ENCODE measurements around the gene CREB3L2.
"Not testable (repeated sequence)": the region's sequence is repeated elsewhere in the genome, so short reads cannot be mapped to it uniquely, and the experiment has no call there.

Gene CREB3L2, protein sequence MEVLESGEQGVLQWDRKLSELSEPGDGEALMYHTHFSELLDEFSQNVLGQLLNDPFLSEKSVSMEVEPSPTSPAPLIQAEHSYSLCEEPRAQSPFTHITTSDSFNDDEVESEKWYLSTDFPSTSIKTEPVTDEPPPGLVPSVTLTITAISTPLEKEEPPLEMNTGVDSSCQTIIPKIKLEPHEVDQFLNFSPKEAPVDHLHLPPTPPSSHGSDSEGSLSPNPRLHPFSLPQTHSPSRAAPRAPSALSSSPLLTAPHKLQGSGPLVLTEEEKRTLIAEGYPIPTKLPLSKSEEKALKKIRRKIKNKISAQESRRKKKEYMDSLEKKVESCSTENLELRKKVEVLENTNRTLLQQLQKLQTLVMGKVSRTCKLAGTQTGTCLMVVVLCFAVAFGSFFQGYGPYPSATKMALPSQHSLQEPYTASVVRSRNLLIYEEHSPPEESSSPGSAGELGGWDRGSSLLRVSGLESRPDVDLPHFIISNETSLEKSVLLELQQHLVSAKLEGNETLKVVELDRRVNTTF

DNA sequence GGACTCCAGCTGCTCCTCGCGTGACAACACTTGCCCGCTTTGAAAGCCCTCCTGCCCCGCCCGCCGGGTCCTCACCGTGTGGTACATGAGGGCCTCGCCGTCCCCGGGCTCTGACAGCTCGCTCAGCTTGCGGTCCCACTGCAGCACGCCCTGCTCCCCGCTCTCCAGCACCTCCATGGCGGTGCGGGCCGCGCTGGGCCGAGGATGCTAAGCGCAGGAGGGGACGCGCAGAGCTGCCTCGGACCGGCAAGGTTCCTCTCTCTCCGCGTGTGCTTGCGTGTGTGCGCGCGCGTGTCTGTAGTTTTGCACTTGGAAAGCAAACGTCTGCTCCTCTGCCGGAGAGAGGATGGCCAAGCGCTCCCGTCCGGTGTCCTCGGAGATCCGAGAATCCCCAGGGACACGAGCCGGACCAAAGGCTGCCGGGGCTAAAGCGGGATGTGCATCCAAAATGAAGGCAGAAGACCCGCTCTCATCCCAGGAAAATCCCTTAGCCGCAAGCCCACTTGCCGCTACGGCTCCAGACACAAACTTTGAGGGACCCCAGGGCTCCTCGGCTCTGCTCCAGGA is at the start of gene CREB3L2:
TSS of gene CREB3L2 (minus strand) at position 558 of the 567 bp plus-strand sequence. CDS start at position 177, 381 bp downstream.
- DNase-seq: peak in 1 of 2 experiments; percentile 48

DNA sequence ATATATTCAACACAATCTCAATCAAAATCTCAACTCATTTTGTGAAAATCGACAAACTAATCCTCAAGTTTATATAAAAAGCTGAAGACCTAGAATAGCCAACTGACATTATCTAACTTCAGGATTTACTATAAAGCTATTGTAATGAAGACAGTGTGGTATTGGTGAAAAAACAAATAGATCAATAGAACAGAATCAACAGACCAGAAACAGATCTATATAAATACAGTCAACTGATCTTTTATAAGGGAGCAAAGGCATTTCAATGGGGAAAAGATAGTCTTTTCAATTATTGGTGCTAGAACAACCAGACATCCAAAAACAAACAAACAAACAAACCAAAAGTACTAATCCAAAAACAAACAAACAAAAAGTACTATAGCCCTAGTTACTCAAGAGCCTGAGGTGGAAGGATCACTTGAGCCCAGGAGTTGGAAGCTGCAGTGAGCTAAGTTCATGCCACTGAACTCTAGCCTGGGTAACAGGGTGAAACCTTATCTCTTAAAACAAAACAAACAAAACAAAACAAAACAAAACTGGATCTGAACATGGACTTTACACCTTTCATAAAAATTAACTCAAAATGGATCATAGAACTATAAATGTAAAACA is 47.7 kb upstream of the CREB3L2 start:
- no peak for DNase-seq

DNA sequence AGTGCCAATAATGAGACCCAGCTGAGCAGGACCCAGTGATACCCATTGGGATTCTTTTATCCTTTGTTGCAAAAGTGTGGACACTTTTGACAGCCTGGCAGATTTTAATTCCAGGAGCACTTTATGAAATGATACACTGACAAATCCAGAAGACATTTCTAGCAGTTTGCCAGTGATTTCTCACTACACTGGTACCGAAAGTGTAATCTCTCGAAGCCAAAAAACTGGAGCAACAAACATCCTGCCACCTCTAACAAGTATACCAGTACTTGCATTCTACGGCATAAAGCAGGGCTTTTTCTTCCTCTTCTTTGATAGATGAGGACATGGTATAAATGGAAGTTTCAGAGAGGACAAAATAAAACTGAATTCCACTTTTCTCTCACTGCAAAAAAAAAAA is 46.0 kb upstream of the CREB3L2 start:
- no peak for DNase-seq

DNA sequence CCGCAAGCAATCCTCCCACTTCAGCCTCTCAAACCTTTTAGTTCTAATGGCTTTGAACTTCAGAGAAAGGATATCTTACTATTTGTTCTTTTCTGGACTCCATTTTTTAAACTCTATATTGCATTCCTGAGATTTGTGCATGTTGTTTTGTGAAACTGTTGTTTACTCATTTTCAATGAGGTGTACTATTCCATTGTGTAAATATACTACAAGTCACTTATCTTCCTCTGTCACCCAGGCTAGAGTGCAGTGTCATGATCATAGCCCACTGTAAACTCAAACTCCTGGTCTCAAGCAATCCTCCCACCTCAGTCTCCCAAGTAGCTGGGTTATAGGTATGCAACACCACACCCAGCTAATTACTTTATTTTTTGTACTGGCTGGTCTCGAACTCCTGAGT is 43.0 kb upstream of the CREB3L2 start:
- DNase-seq: no peak

DNA sequence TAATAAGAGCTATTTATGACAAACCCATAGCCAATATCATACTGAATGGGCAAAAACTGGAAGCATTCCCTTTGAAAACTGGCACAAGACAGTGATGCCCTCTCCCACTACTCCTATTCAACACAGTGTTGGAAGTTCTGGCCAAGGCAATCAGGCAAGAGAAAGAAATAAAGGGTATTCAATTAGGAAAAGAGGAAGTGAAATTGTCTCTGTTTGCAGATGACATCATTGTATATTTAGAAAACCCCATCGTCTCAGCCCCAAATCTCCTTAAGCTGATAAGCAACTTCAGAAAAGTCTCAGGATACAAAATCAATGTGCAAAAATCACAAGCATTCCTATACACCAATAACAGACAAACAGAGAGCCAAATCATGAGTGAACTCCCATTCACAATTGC is 38.2 kb upstream of the CREB3L2 start:
- DNase-seq: not testable (repeated sequence)

DNA sequence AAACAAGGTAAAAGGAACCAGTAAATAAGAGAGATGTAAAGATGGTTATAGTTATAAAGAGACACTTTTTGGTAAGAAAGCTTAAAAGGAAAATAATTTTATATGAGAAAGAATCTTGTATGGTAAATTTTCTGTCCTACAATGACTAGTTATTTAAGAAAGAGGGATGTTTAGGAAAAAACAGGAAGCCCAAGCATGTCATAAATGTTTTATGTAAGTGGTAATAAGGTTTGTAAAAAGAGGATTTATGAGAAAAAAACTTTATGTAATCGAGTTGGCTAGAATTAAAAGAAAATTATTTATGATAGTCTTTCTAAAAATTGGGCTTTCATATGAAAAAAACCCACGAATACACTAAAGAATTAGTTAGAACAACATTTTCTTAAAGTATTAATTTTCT is 34.2 kb upstream of the CREB3L2 start:
- no peak for DNase-seq

DNA sequence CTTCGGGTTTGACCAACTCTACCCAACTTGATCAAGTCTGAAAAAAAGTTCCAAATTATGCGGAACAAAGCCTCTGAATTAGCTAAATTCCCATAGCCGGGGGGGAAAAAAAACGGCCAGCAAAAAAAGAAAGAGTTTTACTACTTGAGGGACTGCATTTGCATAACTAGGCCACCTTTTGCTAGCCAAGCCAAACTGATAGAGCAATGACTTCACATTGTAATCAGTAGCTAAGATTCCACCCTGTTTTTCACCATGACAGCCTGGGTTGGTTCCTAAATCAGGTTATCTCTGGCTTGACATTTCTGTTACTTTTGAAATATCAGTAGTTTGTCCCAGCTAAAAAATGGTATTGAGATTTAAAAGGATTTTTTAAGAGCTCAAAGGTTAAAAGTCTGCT is 31.4 kb upstream of the CREB3L2 start:
- DNase-seq: no peak

DNA sequence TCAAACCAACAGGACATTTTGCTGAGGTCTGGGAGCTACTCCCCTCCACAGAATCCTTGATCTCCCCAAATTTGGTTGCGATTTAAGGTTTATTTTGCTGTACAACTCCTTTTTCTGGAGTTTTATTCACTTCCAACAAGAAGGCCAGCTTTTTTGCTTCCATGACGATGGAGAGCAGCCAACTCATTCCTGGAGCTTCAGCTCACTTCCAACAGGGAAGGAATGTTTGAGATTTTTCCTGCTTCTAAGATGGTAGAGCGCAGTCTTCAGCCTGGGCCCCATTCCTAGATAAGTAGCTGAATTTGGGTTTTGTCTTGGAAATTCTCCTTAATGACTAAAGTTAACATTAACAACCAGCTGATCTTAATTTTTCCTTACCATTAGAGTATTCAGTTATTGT is 30.9 kb upstream of the CREB3L2 start:
- DNase-seq: no peak

DNA sequence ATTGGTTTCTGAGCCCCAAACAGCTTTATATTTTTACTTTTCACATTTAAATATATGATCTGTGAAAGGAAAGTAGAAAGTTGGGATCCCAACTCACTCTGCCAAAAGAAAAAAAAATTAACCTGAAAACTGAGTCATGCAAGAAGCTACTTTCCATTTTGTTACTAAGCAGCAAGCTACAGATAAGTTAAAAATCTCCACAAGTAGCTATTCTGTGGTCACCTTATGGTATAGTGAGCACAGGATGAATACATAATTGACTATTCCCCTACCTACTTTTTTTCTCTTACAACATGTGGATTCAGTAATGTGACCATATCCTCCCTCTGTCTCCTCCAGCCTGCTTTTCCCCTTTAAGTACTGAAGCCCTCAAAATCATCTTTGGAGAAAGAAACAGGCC is 30.3 kb upstream of the CREB3L2 start:
- no peak for DNase-seq

DNA sequence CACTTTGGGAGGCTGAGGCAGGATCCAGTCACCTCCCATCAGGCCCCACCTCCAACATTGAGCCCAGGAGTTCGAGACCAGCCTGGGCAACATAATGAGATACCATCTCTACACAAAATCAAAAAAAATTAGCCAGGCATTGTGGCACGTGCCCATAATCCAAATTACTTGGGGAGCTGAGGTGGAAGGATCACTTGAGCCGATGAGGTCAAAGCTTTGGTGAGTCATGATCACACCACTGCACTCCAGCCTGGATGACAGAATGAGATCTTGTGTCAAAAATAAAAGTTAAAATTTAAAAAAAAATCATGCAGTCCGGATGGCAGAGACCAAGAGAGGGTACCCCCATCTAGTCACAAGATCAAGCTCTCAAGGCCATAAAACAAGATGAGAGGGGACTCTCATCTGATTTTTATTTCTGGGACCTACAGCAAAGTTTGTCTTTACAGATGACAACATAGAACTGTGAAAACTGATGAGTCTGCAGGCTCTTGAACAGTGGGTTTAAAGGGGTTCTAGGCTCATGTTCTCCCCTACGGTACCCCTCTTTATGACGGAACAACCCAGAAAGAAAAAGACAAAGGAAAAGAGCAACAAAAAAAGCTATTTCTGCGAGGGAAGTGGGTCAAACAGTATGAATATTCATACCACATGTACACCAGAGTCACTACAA is 28.9 kb upstream of the CREB3L2 start:
- no peak for DNase-seq

DNA sequence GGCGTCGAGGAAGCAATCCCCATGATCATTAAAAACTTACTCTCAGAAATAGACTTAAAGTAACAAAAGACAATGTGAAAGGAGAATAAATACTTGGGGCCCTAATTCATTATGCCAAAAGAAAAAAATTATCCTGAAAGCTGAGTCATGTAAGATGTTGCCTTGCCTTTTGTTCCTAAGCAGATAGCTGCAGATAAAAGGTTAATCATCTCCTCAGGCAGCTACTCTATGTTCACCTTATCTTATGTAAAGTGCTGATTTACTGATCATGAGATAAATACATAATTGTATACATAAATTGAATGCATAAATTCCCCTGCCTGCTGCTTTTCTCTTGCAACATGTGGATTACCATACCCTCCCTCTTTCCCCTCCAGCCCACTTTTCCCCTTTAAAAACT is 28.1 kb upstream of the CREB3L2 start:
- no peak for DNase-seq

DNA sequence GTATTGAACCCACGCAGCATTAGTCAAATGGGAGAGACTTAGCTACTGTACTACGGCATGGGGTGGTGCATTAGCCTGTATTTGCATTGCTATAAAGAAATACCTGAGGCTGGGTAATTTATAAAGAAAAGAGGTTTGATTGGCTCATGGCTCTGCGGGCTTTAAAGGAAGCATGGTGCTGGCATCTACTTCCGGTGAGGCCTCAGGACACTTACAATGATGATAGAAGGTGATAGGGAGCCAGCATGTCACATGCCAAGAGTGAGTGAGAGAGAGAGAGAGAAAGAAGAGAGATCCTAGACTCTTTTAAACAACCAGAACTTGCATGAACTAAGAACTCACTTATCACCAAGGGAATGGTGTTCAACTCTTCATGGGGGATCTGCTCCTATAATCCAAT is 27.2 kb upstream of the CREB3L2 start:
- DNase-seq: no peak

DNA sequence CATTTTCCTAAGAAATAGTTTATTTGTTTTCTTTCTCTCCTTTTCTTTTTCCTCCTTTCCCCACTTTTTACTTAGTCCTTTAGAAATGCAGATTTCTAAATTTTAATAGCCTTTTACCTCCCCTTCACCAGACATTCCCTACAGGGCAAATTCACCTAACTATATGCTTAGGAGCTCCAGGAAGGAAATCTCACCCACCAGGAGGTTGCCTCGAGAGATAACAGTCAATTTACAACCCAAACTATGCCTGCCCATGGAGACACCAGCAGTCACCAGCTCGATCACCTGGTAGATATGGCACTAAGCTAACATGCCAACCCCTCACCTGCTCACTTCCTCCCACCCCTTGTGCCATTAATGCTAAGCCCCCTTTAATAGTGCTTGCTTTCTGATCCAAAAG is 25.2 kb upstream of the CREB3L2 start:
- DNase-seq: no peak

DNA sequence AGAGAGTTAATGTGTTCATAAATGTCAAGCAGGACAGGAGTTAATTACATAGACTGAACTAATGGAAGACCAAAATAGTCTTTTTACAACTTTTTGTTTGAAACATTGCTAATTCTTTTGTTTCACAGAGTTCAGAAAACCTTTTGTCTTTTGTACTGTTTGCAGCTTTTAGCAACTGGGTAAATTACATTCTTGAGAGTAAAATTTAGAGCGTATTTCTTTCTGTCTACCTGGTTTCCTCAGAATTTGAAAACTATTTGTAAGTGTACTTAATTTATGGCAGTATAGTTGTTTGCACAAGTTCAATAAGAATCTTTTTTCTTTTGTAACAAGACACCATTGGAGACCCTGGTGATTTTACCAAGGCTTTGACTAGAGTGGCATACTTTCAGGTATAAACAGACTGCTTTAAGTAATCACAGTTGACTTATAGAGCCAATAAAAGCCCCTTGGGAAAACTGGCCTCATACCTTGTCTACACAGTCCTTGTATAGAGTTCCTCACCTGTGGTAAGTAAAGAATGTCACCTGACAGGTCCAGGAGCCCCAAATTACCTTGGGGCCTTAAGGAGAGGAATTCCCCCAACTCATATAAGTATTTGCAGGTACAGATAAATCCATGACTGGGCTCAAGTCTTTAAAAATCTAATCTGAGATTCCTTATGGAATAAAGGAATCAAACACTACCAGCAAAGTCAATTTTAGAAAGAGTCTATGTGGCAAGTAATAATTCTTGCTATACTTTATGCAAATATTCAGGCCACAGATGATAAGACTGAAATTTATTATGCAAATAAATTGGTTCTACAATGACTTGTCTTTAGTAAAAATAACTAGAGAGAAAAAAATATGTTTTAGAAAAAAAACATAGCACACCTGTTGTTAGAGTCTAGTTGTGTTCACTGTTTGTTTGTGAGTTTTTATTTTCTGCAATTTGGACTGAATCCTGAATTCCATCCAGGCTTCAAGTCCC is 23.6 kb upstream of the CREB3L2 start:
- DNase-seq: no peak

DNA sequence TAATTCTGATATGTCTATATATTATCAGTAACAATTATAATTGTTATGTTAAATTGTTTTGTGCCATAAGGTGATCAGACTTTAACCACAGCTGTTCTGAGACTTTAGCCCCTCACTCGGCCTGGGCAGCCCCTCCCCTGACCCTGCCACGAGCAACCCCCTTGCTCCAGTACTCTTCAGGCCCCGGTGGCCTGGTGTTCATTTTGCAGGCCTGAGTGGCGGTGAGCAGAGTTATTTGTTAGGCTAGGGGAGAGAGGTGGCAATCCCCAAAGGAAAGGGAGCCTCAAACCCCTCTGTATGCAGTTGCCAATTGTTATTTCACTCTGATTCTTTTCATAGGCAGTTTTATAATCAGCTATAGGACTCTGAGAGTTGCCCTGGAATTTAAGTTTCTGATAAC is 22.9 kb upstream of the CREB3L2 start:
- DNase-seq: no peak

DNA sequence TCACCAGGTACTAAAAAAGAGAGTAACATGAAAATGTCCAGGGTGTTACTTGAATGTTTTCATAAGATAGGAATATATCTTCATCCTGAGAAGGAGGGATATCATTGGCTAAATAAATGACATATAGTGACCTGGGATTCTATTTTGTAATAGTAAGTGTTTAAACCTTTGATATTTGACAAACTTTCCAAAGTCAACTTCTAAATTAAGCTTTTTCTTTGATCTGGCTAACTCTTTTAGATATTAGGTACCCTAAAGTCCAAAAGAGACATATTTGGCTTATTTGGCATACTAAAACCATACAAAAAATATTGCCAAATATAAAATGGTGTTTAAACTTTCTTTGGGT is 22.4 kb upstream of the CREB3L2 start:
- no peak for DNase-seq

DNA sequence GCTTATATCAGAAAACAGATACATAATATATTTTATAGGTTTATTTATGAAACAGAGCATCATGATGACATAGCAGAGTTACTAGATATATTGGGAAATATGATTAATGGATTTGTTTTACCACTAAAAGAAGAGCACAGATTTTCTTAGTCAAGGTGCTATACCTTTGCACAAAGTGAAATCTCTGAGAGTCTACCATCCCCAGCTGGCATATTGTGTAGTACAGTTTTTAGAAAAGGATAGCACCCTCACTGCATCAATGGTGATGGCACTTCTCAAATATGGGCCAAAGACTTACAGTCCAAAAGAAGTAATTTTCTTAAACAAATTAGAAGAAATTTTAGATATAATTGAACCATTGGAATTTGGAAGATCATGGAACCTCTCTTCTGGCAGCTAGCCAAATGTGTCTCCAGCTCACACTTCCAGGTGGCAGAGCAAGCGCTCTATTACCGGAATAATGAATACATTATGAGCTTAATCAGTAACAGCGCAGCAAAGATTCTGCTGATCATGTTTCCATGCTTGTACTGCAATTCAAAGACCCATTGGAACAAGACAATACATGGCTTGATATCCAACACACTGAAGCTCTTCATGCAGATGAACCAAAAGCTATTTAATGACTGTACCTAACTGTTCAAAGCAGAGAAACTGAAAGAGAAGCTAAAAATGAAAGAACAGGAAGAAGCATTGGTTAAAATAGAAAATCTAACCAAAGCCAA is 21.9 kb upstream of the CREB3L2 start:
- no peak for DNase-seq

DNA sequence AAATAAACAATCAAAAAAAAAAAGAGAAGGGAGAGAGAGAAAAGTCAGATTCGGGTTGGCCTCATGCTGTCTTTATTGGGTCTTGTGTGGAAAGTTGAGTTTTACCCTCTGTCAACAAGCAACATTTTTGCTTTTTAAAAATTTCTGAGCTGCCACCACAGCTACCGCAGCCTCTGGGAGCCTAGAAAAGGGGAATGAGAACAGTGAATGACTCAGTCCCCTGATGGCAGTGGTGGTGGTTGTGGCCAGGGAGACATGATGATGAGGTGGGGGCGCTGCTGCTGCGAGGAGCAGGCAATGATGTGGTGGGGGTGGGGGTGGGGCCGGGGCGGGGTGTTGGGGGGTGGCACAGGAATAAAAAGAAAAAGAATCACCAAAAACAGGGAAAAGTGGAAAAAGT is 20.0 kb upstream of the CREB3L2 start:
- DNase-seq: no peak

DNA sequence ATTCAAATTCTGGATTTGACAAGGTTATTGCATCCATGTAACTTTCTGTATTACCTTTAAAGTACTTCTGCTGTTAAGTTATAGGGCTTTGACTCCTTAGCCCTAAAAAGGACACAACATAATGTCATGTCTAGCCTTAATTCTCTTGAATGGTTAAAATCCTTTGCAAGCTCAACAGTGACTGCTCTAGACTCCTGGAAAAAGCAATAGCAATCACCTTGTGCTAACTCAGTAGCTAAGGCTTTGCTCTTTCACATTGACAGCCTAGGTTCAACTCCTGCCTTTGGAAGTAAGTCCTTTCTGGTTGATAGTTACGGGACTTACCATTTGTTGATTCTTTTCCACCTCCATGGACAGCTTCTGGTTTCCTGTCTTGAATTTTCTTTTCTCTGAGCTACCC is 16.1 kb upstream of the CREB3L2 start:
- DNase-seq: no peak

DNA sequence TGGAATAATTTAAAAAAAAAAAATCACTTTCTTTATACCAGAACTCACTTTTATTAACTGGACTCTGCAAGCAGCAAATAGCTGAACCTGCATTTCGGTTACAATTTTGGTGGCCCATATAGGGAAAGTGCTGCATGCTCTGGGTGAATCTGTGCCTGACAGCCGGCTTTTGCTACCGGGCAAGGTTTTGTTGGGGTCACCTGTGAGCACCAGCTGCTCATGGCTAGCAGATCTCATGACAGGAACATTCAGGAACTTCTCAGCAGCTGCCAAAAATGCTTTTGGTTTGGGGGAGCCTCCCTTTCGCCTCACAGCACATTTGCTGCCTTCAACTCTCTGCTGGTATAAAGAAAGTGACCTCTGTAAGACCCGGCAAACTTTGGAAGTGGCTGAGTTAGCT is 13.2 kb upstream of the CREB3L2 start:
- no peak for DNase-seq

DNA sequence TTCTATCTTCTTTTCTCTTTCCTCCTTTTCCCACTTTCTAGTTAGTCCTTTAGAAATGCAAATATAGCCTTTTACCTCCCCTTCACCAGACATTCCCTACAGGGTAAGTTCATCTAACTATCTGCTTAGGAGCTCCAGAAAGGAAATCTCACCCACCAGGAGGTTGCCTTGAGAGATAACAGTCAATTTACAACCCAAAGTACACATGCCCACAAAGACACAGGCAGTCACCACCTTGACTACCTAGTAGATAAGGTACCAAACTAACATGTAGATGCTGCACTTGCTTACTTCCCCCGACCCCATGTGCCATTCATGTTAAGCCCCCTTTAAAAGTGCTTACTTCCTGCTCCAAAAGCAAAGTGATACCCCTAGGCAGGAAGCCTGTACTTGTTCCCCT is 12.8 kb upstream of the CREB3L2 start:
- DNase-seq: no peak

DNA sequence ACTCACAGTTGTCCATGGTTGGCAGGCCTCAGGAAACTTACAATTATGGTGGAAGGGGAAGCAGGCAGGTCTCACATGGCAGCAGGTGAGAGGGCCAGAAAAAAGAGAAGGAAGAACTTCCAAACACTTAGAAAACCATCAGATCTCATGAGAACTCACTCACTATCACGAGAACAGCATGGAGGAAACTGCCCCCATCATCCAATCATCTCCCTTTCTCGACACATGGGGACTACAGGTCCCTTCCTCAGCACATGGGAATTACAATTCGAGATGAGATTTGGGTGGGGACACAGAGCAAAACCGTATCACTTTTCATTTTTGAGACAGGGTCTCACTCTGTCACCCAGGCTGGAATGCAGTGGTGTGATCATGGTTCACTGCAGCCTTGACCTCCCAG is 12.3 kb upstream of the CREB3L2 start:
- not testable (repeated sequence) for DNase-seq

All from NCI-H446 (cell line).